NK-92 (cell line): ENCODE data around the gene CAPZA1.
"Not testable (repeated sequence)": the region's sequence is repeated elsewhere in the genome, so short reads cannot be mapped to it uniquely, and the experiment has no call there.

Source experiments
- DNase-seq: peaks from one replicate; lab custom pipeline; 2025; ENCODE audit not compliant: unreplicated experiment; lab: John Stamatoyannopoulos, UW

The CAPZA1 gene

DNA sequence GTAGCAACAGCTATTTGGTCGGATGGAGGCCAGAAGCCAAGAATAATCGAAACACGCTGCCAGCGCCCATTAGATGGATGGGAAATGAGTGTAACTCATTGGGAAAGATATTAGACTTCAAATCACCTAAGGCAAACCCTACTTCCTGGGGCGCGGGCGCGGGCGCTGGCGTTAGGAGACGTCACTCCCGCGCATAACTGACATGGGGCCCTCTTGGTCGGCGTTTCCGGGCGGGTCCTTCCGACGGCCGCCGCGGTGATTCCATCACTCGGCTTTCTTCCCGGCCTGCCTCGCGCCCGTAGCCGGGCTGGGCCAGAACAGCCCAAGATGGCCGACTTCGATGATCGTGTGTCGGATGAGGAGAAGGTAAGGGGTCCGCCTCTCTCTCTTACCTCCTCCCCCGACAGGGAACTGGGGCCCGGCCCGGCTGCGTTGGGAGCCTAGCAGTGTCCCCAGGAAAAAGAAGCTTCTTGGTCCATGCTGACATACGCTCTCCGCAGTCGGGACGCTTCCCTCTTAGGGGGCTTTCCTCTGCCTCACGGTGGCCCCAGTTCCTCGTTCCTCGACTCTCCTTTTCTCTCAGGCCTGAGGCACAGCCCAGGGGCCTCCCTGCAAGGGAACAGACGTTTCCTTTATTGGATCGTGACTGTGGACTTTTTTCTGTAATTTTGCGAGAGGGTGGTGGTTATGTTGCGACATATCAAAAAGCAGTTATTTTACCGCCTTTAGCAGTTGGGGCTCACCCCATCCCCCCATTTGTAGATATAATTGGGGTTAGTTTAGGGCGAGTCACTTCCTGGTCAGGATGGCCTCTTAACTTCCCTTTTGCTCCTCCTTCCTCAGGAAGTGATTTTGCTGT lies at the start of gene CAPZA1:
TSS of gene CAPZA1 (plus strand) at position 315 of the 859 bp plus-strand sequence. CDS start at position 328, 13 bp downstream.
- peak; percentile 33 for DNase-seq

DNA sequence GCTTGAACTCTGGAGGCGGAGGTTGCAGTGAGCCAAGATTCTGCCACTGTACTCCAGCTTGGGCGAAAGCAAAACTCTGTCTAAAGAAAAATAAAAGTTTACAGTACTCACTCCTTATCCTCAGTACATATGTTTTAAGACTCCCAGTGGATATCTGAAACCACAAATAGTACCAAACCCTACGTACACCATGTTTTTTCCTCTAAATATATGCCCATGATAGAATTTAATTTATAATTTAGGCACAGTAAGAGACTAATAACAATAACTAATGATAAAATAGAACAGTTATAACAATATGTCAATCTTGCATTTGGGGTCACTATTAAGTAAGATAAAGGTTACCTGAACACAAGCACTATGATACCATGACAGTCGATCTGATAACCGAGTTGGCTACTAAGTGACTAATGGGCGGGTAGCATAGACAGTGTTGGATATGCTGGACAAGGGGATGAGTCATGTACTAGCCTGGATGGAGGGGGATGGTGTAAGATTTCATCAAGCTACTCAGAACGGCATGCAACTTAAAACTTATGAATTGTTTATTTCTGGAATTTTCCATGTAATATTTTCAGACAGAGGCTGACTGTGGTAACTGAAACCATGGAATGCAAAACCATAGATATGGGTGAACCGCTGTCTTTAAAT lies 44.4 kb upstream of the CAPZA1 start:
- DNase-seq = no peak

DNA sequence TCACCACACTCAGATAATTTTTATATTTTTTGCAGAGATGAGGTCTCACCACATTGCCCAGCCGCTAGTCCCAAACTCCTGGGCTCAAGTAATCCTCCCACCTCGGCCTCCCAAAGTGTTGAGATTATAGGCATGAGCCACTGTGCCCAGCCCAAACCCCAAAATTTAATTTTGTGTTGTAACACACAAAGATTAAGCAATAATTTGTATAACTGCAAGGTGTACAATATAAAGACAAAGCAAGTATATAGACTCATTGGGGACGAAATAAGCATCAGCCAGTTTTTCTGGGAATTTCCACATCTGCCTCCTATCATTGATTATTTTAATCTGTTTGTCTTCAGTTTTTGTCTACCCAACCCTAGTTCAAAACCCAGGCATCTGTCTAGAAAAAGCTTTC lies 43.4 kb upstream of the CAPZA1 start:
- DNase-seq = no peak

DNA sequence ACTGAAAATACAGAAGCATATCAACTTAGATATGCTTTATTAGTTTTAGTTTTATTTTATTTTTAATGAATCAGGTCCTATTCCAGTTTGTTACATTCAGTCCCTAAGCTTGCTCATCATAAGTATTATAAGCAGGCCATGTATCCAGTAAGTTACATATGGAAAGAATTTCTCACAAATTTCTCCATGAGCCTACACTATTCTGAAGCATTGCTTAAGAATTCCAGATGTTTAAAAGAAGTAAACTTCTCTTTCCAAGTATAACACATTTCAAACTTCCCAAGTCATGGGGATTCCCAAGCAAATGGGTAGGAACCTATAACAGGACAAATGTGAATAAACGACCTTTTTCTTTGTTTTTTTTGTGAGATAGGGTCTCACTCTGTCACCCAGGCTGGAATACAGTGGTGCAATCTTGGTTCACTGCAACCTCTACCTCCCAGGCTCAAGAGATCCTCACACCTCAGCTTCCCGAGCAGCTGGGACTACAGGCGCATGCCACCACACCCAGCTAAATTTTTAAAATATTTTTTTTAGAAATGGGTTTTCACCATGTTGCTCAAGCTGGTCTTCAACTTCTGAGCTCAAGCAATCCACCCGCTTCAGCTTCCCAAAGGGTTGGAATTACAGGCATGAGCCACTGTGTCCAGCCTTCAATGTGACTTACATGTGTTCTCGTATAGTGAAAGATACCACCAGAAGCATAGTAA lies 39.7 kb upstream of the CAPZA1 start:
- no peak for DNase-seq

DNA sequence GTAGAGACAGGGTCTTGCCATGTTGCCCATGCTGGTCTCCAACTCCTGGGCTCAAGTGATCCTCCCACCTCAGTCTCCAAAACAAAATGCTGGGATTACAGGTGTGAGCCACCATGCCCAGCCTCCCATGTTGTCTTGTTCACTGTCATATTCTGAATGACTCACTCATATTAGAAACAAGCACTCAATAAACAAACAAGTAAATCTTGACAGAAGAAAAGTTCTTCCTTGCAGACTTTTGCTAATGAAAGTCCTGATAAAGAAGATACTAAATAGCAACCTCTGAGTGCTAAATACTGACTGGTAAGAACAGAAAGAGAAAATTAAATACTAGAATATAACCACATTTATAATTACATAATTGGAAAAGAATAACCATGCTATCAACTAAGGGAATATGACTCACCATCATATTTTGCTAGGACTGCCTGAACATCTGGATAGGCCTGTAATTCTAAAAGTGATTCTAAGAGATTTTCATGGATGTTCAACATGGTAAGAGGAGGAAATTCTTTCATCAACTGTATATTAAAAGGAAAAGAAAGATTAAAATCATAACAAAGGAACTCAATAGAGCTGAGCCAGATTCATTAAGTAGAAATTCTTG lies 37.9 kb upstream of the CAPZA1 start:
- no peak for DNase-seq

DNA sequence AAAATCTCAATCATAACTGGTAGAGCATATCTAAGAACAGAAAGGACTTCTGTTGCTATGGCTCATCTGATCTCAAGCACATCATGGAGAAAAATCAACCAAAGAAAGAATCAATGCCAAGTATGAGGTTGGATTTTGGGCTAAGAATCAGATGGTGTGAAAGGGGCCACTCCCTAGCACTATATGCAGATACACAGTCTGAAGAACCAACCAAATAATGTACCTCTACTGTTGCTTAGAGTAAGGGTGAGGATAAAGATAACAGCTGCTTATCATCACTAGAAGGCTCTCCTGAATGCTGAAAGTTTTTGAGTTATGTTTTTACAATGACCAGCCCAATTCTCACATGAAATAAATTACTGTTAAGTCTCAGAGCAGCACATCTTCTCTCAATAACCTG lies 36.3 kb upstream of the CAPZA1 start:
- no peak for DNase-seq

DNA sequence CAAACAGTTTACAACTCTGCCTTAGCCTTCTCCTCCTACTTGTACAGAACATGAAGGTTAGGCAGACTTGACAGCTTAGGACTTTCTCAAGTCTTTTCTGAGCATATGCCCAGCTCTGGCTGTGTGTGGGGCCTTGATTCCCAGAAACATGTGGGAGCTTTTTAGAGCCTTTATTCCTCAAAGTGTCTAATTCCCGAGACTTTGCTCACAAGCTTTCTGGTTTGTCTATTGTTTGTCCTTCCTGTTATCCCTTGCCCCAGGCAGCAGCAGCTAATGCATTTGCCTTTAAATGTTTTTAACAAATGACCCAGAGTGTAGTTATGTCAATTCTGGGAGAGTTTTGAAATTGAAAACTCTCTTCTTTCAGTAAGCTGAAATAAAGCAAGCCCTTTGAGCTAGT lies 29.9 kb upstream of the CAPZA1 start:
- no peak for DNase-seq

DNA sequence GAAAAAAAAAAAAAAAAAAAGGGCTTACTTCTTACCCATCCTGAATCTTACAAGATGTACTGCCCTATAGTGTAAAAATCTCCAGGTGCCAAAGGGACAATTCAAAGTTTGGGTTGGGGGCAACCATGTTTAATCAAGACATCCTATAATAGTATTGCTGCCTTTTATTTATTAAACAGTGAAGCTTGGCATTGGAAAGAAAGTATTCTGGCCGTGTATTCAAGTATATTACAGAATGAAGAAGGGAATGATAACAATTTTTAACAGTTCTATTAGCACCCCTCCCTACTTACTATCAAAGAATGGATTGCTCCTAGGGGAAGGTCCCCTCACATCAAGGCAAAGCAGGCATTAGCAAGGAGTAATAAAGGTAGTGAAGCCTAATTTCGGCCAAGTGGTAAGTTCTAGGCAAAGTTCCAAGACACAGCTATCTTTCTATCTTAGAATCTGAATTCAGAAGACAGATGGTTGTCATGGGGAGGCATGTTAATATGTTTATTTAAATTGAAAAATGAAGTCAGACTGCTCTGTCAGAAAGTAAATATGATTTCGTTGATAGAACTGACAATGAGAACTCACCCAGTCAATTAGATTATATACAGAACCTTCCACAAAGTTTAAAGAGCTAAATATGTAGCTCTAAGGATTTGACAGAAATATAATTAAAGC lies 25.3 kb upstream of the CAPZA1 start:
- no peak for DNase-seq

DNA sequence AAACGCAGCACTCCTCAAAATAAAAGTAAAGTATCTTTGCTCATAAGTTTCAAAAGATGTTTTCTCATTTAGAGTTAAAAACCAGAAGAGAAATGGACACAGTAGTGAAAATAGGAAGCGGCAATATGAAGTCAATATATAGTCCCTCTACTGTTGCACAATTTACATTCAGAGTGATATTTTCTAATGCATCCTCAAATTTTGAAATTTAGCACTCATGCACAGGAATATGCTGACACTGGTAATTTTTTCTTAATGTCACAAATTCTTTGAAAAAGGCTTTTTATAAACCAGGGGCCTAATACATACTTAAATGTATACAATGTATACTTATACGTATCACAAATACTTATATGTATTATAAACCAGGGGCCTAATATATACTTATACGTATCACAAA lies 20.2 kb upstream of the CAPZA1 start:
- DNase-seq = no peak

DNA sequence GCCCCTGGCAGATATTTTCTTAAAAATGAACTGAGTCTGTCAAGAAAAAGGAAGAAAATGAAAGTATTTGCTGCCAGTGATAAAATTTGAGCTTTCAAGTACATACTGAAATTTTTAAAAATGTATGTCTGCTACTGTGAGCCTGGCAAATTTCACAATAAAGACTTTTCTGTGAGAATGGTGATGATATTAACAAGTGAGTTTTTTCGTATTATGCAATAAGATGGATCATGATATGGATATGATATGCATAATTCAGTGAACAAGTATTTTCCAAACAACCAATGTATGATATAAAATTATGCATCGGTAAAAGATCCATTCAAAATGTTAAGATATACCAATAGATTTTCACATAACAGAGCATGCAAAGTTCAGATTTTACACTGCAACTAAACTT lies 16.6 kb upstream of the CAPZA1 start:
- DNase-seq = no peak

DNA sequence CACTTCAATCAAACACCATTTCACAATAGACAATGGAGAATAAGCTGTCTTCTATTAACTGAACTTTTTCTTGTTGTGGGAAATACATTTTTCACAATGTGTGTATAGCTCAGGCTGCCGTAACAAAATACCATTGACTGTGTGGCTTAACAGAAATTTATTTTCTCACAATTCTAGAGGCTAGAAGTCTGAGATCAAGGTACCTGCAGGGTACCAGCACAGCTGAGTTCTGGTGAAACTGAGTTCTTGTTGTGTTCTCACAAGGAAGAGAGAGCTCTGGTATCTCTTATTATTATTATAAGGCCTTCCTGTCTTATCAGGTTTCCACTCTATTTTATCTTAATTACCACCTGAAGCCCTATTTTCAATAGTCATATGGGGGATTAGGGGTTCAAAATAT lies 16.1 kb upstream of the CAPZA1 start:
- no peak for DNase-seq

DNA sequence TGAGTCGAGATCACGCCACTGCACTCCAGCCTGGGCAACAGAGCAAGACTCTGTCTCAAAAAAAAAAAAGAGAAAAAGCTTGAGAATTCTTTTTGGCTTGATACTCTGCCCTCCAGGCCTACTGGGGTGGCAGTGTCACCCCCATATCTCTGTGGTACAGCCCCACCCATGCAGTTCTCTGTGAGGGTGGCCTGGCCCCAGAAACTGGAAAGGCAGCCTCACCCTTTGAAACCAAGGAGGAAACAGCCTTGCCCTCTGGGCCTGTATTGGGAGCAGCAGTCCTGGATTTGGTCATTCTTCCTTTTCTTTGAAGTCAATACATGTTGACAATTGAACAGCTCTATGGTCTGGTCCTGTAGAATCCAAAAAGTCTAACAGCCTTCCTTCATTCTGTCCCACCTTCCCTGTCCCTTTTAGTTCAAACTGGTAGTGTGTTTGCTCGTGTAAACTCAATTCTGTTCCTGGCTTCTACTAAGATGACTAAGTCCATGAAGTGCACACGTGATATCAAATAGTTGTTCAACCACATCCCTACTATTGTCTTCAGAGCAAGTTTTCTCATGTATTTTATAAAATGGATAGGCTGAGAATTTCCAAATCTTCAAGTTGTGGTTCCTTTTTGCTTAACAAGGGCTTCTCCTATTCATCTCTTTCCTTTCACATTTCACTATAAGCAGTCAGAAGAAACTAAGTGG lies 13.9 kb upstream of the CAPZA1 start:
- no peak for DNase-seq

DNA sequence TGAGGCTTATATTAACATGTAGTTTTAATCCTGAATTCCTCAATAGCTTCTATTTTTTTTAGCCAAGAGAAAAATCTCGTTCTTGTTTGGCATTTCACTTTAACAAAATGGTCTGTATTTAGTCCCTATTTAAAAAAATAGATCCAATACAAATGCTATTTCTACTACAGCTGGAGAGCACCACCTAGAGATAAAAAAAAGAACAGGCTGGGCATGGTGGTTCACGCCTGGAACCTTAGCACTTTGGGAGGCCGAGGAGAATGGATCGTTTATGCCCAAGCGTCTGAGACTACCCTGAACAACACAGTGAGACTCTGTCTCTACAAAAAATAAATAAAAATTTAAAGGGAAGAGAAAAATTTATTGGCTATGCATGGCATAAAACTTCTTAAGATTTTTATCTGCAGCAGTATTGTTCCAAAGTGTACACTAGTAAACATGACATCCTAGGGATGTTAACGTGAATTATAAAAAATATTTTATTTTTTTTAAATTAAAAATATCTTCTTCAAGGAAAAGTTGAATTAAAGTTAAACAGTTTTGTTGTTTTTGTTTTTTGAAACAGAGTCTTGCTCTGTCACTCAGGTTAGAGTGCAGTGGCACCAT lies 5.1 kb upstream of the CAPZA1 start:
- no peak for DNase-seq

DNA sequence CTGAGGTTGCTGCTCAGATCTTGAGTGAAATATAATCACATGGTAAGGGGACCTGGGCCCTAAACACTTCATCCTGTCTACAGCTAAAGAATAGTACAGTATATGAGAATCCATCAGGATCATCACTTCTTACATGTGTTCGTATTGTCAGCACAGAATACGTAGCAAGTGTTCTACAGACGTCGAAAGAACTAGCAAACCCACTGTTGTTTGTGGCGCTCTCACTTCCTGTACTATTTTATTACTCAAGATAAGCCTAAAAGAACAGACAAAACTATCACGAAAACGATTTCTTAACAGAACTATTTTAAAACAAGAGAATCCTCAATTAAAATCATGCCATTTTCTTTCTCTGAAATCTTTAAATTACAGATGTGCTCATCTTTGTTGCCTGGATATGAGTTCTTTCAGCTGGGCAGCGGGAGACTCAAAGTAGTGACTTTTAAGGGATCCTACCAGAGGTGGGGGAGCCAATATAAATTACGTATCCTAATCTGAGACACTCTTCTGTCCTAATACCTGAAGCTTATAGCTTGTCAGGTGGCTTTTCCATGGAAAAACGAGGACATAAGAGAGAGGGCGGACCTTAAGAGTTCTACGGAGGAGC lies 1.4 kb upstream of the CAPZA1 start:
- no peak for DNase-seq

DNA sequence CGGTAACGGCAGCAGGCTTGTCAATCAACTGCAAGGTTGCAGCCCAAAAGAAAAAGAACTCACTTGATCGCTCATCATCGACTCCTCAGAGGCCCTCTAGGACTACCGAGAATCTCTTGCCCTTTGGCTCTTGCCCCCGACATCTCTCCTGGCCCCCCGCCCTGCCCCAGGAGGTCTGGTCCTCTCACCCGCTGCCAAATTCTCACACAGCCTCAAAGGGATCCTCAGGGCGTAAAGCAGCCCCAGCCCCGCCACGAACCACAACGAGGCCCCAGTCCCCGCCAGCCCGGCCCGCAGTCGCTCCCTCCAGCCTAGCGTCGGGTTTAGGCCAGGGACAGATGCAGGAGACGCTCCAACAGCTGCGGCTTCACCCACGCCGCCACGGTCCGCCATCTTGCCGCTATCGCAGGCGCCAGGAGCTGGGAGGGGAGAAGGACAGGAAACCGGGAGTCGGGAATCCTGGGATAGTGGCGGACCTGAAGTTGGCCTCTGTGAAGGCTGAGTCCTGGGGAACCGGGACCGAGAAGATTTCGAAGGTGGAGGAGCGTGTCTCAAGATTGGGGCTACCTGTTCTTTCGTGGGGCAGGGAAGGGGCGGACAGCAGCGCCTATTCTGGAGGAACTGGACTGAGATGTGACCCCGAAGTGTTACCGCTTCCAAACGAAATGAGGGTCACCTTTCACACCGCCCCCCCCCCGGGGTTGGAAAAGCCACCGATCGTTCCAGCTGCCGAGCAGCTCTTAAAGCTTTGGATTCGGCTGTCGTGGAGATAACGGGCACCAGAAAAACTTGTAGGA lies 713 bp upstream of the CAPZA1 start, which contains the start of gene ST7L:
TSS of gene ST7L (minus strand) at position 421 of the 797 bp plus-strand sequence. CDS start at position 393, 28 bp downstream.
- no peak for DNase-seq

DNA sequence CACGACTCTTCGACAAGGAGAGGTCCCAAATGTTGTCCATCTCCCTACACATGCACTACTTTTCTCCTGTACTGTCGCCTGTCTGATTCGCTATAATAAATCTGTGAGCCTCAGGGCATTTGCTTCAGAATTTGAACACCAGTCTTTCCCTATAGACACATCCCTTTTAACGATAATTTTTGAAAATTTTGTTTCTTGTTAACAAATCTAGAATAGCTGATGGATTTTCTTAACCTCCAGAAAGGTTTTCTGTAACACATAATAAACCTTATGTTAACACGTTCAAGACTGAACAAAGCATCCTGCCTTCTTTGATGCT lies 704 bp downstream of the CAPZA1 start:
- no peak for DNase-seq

DNA sequence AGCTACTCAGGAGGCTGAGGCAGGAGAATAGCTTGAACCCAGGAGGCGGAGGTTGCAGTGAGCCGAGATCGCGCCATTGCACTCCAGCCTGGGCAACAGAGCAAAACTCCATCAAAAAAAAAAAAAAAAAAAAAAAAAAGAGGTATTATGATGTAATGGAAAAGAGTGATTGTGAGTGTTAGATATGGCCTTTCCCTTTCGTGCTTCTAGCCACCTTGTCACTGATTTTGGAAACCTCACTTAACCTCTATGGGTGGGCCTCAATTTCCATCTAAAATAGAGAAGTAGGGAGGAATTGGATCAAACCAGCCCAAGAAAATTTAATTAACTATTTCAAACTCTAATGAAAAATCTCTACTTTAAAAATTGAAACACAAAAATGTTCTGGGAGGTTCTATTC lies 4.9 kb downstream of the CAPZA1 start:
- not testable (repeated sequence) for DNase-seq

DNA sequence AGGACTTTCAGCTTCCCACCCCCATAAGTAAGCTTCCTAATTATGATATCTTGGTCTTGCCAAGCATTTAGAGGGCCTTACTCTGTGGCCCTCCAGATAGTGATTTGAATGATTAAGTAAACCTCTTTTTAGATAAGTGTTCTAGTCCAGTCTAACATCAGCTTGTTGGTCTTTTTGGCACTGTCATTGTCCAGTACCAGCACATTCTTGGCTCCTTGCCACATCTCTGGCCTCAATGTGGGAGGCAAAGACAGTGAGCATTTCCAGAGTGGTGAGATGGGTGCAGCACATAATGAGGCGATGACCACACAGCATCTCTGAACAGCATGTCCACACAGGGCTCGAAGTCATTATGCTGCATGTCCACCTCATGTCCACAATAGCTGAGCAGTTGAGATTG lies 6.1 kb downstream of the CAPZA1 start:
- no peak for DNase-seq

DNA sequence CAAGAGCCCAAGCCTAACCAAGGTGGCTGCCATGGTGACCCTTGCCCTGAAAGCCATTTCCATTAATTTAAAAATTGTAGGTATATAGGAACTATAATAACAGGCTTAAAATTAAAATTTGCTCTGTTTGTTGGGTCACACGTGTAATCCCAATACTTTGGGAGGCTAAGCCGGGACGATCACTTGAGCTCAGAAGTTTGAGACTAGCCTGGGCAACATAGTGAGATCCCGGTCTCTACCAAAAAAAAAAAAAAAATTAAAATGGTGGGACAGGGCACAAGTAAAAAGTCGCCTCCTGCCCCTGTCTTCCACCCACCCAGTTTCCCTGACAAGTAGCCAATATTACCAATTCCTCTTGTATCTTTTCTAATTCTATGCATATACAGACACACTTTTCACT lies 6.6 kb downstream of the CAPZA1 start:
- no peak for DNase-seq
